GM19468 (cell line): Measurements from ENCODE around the gene MYL2.
"Not testable (repeated sequence)": the region's sequence is repeated elsewhere in the genome, so short reads cannot be mapped to it uniquely, and the experiment has no call there.

ENCODE experiments used
- ATAC-seq: cut with Tn5 transposase; IDR thresholded peaks from one replicate; pipeline ENCODE4 v1.9.1; 2021; ENCODE audit warnings: mild to moderate bottlenecking, moderate library complexity, moderate number of reproducible peaks; ENCODE audit not compliant: unreplicated experiment; ENCODE audit errors: extremely low read depth

MYL2 gene, protein sequence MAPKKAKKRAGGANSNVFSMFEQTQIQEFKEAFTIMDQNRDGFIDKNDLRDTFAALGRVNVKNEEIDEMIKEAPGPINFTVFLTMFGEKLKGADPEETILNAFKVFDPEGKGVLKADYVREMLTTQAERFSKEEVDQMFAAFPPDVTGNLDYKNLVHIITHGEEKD

DNA sequence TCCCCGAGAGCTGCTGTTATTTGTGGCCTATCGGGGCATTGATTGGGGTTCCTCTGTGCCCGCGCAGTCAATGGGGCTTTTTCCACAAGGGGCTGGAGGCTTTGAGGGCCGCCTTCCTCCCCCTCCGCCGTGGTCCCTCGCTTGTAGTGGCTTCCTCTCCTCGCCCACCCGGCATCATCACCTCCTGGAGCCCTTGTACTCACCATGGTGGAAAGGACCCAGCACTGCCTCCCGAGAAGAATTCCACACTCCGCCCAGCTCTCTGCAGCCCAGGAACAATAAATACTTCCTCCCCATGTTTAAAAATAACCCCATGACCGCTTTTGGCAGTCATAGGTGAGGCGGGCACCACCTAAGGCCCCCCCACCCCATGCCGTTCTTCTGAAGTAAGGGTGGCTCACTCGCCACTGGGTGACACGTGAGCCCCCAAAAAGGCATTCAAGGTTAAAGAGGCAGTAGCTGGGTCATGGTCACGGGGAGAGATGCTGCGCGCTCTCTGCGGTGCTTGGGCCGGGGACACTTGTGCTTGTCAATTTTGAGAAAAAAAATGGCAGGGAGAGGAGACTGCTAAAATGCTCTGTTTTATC is at the start of gene MYL2:
Gene MYL2, minus strand, starts transcription at position 256 of the 587 bp plus-strand sequence. Its CDS starts 50 bp downstream, at position 206.
- no peak for ATAC-seq

DNA sequence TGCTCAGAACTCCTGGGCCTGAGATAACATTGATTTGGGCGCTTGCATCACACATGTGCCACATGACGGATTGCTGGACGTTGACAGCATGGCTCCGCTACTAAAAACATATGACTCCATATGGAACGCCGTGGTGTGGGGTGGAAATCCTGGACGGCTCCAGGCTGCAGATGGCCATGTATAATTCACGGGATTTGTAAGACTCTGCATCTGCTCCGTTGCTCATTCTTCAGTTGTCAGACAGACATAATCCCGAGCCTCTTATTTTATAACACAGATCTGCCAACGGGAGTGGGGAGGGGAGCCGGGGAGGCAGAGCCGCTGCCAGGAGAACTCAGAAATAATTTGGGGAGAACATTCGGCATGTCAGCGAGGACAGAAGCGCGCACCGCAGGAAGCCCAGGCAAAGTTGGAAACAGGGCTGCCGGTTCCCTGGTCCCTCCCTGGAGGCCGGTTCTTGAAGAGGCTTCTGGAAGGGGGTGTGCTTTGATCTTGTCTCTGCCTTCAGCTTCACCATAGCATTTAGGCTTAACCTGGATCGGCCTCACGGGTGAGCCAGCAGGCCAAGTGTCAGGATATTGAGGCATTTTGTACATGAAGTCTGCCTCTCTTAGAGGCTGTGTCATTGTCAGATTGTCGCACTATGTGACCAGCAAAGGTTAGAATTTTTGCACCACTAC is 45.8 kb upstream of the MYL2 start:
- ATAC-seq, result no peak

DNA sequence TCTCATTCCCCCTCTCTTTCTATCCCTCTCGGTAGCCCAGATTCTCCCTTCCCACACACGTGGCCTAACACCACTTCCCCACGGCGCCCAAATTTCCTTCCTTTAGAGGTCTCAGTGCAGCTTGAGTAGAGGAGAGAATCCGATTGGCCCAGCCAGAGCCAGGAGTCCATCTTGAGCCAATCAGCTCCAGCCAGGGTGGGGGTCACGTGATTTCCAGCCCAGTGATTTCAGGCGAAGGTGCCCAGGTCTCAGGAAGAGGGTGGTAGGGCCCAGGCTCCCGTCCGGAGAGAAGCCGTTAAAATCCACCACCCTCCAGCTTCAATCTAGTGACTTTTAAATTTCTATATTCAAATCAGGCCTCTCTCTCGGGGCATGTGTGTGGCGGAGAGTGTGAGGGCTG is 45.2 kb upstream of the MYL2 start:
- ATAC-seq, result no peak

DNA sequence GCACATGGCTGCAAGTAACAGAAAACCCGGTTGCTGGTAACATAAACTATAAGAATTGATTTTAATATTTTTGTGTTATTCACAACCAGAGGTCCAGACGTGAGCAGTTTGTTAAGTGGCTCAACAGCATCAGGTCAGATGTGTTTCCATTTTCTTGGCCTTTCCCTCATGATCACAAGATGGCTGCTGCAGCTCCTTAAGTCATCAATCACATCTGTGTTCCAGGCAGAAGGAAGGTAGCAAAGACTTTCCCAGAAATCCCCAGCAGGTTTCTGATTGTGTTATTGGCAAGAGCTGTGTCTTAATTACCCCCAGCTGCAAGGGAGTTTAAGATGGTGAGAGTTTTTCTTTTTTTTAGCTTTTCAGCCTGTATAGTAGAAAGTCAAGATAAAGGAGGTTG is 40.4 kb upstream of the MYL2 start:
- no peak for ATAC-seq

DNA sequence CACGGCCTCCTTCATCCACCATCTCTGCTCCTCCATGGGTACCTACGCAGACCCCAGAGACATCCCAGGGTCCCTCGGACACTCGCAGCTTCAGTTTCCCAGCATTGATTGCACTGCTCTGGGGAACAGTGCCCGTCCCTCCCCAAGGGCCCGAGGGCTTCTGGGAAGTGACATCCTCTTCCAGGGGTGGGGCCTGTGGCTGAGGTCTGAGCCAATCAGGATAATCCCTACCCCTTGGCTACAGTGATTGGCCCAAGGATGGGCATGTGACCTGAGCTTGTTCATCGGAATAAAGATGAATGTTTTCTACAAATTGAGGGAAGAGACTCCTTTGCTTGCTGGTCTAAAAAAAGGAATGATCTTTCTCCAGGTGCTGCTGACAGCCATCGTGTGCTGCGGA is 37.3 kb upstream of the MYL2 start:
- no peak for ATAC-seq

DNA sequence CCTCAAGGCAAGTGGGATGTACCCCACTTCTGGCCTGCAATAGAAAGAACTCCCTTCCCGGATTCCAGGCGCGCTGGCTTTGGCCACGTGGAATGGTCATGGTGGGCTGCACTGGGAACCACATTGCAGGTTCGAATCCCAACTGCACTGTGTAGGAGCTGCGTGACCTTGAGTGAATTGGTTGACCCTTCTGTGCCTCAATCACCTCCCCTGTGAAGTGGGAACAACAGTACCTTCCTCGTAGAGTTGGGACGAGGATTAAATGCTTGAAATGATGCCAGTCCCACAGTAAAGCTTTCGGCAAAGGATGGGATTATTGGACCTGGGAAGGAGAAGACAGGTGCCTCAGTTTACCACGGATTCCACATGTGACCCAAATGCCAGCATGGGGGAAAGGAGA is 36.8 kb upstream of the MYL2 start:
- ATAC-seq, result no peak

DNA sequence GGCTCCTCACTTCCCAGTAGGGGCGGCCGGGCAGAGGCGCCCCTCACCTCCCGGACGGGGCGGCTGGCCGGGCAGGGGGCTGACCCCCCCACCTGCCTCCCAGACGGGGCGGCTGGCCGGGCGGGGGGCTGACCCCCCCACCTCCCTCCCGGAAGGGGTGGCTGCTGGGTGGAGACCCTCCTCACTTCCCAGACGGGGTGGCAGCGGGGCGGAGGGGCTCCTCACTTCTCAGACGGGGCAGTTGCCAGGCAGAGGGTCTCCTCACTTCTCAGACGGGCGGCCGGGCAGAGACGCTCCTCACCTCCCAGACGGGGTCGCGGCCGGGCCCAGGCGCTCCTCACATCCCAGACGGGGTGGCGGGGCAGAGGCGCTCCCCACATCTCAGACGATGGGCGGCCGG is 30.5 kb upstream of the MYL2 start:
- ATAC-seq, result not testable (repeated sequence)

DNA sequence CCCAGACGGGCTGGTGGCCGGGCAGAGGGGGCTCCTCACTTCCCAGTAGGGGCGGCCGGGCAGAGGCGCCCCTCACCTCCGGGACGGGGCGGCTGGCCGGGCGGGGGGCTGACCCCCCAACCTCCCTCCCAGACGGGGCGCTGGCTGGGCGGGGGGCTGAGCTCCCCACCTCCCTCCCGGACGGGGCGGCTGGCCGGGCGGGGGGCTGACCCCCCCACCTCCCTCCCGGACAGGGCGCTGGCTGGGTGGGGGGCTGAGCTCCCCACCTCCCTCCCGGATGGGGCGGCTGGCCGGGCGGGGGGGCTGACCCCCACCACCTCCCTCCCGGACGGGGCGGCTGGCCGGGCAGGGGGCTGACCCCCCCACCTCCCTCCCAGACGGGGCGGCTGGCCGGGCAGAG is 30.1 kb upstream of the MYL2 start:
- not testable (repeated sequence) for ATAC-seq

DNA sequence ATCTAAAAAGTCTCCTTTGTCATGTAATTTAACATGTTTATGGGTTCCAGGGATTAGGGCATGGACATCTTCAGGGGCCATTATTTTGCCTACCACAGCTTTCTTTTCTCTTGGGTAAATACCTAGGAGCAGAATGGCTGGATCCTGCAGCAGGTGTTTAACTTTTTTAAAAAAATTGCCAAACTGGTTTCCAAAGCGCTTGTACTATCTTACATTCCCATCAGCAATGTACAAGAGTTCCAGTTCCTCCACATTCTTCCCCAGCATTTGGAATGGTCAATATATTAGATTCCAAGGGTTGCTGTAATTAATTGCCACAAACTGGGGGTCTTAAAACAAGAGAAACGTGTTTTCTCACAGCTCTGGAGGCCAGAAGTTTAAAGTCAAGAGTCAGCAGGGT is 27.7 kb upstream of the MYL2 start:
- no peak for ATAC-seq

DNA sequence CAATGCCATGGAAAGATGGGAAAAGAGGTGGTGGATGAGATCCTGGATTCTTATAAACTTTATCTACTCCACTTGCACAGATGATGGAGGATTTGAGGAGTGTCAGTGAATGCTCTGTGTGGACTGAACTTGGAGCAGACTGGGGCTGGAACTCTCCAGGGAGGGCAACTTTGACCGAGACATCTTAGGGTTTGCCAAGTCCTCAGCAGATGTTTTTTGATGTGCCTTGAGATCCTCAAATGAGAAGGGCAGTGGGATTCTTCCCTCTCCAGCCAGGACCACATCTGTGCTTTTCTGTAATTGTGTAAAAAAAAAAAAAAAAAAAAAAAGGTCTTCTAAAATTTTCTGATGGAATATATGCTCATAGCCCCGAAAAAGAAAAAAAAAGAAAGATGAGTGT is 23.0 kb upstream of the MYL2 start:
- ATAC-seq, result no peak

DNA sequence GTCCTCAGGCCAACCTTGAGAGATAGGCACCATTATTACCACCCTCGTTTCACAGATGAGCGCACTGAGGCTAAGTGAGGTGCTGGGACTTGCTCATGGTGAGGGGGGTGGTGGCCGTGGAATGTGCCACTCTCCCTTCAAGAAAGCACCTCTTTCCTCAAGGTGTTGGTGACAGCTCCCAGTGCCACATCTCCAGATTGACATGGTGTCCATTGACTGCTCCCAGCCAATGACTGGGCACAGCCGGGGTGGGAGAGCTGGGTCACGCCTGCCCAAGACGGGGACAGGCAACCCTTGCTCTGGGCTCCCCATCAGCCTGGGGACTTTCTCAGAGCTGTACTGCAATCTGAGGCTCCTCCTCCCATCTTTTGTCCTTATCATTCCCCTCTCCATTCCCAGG is 21.0 kb upstream of the MYL2 start:
- ATAC-seq, result no peak

DNA sequence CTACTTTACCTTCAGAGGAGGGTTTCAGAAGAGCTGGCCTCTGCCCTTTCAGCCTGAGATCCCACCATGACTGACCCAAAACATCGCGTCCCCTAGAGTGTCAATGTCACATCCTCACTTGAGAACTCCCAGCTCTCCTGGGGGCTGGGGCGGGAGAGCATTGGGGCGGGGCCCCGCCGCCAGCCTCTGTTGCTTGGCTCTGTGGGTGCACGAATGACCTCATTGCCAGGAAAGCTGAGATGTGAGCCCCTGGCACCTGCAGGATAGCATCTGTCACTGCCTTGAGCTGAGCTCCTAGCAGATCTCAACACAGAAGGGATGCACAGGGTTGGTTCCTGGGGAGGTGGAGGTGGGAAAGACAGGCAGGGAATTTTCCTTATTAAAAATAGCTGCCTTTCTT is 20.6 kb upstream of the MYL2 start:
- ATAC-seq, result no peak

DNA sequence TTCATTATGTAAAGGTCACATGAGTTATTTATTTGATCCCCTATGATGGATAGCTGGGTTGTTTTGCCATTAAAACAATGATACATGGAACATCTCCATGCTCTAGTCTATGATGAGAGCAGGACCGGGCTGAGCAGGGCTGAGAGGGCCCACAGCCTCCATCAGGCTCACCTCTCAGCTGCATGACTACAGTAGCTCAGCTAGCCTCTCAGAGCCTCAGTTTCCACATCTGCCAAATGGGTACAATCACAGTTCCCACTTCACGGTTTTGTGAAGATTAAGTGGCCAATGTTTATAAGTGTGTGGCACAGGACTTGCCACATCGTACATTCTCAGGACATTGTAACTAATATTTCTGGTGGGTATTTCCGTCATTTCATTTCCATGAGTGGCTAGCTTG is 19.9 kb upstream of the MYL2 start:
- no peak for ATAC-seq

DNA sequence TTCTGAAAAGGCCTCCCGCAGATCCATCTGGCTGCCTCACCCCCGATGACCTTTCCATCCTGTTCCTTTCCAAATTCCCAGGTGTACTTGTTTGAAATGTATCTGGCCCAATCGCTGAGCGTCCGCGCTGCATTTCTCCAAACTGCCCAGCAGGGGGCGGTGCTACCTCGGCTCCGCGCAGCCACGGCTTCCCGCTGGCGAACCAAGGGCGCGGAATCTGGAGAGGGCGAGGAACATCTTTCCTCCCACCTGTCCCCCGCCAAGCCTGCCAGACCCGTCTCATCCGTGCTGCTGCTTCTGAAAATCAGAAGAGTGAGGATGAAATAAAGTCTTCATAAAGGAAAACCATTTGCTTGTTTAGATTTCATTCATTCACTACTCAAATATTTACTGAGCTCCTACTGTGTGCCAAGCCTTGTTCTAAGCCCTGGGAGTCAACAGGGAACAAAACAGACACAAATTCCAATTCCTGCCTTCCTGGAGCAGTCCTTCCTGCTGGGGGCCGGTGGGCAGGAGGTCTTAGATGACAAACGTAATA is 16.8 kb upstream of the MYL2 start:
- ATAC-seq, result no peak

DNA sequence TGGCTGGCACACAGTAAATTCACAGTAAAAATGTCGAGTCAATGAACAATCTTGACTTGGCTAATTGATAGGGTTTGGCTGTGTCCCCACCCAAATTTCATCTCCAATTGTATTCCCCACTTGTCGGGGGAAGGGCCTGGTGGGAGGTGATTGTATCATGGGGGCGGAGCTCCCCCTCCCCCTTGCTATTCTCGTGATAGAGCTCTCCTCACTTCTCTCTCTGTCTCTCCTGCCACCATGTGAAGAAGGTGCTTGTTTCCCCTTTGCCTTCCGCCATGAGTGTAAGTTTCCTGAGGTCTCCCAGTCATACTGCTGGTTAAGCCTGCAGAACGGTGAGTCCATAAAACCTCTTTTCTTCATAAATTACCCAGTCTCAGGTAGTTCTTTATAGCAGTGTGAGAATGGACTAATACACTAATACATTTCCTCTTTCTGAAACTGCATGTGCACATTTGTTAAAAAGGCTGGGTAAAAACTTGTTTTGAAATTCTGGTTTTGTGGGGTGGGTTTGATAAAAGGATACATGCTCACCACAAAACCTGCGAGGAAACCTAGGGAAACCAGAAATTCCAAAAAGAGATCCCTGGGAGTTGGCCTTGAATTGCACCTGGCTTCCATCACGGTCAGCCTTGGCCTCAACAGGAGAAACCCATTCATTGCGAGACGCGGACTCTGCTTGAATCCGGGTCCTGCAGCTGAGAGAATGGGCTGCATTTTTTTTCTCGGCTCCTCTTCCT is 16.2 kb upstream of the MYL2 start:
- ATAC-seq, result no peak

DNA sequence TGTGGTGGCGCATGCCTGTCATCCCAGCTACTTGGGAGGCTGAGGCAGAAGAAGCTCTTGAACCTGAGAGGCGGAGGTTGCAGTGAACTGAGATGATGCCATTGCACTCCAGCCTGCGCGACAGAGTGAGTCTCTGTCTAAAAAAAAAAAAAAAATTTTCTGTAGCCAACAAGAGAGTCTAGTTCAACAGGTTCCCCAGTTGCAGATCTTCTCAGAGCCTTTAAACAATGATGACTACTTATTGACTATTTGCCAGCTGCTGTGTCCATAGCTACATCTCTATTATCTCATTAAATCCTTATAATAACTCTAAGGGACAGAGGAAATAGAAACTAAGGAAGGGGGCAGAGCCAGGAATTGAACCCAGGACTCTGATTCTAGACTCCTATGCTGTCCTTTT is 15.2 kb upstream of the MYL2 start:
- no peak for ATAC-seq

DNA sequence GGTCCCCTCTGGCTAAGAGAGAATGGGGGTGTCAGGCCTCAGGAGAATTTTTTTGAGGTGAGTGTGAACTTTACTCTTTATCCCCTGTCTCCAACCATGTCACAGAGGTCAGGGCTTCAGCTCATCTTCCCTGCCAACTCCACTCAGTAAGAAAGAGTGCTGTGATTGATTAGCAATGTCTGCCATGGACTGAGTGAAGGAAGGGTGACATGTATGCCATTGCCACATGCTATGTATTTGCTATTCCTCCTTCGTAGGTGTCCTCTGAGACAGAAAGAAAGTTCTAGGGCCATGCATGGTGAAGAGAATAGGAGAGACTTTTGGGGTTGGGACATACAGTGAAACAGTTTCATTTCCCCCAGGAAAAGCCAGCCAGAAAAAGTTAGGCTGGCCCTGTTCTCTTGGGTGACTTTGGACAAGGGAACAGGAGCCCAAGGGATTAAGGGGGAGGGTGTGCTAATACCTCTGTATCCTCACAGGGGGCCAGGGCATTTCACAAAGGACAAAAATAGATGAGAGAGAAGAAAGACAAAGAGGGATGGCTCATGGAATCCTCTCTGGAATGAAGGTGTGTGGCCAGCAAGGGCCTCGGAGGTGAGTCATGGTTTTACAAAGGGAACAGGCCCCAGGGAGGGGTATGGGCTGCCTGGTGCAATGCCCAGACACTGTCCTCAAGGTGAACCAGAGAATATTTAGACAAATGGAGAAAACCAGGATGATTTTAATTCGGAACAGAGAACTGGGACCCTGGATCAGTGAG is 13.9 kb upstream of the MYL2 start:
- ATAC-seq, result no peak

DNA sequence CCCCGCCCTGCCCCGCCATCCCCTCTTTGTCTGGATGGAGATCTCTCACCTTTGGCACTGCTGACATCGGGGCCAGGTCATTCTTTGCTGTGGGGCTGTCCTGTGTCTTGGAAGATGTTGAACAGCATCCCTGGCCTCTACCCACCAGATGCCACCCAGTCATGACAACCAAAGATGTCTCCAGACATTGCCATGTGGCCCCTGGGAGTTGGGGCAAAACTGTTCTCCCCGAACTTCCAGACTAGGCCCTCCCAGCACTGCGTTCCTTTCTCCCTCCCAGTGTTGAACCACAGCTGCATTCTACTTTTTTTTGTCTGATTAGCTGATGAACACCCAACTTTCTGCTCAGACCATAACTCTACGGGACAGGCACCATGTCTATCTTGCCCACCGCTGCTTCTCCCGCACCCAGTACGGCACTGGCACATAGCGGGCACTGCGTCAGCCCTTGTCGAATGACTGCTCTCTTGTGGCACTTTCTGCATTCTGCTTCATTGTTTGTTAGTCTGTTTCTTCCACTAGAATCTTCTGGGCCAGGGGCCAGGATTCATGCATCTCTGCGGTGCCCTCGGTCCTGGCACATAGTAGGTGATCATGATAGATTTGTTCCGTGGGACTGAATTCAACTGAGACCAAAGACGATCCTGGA is 13.1 kb upstream of the MYL2 start:
- no peak for ATAC-seq

DNA sequence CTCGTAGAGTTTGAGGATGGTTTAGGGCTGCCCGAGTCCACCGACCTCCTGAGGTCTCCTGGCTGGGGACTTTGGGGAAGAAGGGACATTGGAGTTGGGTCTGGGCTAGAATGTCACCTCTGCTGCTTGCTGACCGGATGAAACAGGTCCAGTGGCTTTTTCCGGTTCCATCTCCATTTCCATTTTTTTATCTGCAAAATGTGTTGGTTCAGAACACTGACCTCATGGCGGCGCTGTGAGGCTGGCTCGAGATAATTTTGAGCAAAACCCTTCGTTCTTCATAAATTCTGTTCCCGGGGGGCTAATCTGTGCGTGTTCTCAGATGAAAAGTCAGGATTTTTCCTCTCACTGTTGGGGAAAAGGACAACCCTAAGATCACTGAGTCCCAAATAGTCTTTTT is 11.7 kb upstream of the MYL2 start:
- no peak for ATAC-seq

DNA sequence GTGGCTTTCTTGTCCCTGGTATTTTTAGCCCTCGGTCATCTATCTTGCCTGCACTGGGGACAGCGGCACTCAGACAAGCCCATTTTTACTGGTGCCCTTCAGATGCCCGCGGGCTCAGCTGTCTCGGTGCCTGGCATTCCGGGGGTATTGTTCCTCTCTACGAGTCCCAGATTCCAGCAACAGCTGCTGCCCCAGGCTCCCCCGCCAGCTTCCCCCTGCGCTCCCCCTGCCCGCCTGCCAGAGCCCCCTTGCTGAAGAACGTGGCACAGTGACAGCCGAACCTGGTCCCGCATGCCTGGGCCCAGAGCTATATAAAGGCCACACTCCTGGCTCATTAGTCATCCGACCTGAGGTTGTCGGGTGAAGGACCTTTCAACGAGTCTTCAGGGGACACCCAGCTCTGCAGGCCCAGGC is 10.9 kb upstream of the MYL2 start:
- no peak for ATAC-seq
